Mucosa of gallbladder (tissue), 1 donor: ENCODE data around the gene RAB11FIP3. TPM values are rescaled to one million over a fixed set of nuclear protein-coding genes. Genes with fewer than 3 reads are reported as not detected.
"Not testable (repeated sequence)": the region's sequence is repeated elsewhere in the genome, so short reads cannot be mapped to it uniquely, and the experiment has no call there.

Experiments
- DNase-seq: peaks from one replicate; pipeline ENCODE4 v3.0.0-alpha.2; 2020; ENCODE audit warnings: low spot score
- total RNA-seq: library from RNA; stranded (reverse); gene quantifications from one replicate; pipeline ENCODE4 v1.2.1, GENCODE V29; 2021
- donor health status: DM: no; HTN: no; CAD: no.

Gene RAB11FIP3, protein sequence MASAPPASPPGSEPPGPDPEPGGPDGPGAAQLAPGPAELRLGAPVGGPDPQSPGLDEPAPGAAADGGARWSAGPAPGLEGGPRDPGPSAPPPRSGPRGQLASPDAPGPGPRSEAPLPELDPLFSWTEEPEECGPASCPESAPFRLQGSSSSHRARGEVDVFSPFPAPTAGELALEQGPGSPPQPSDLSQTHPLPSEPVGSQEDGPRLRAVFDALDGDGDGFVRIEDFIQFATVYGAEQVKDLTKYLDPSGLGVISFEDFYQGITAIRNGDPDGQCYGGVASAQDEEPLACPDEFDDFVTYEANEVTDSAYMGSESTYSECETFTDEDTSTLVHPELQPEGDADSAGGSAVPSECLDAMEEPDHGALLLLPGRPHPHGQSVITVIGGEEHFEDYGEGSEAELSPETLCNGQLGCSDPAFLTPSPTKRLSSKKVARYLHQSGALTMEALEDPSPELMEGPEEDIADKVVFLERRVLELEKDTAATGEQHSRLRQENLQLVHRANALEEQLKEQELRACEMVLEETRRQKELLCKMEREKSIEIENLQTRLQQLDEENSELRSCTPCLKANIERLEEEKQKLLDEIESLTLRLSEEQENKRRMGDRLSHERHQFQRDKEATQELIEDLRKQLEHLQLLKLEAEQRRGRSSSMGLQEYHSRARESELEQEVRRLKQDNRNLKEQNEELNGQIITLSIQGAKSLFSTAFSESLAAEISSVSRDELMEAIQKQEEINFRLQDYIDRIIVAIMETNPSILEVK
- total RNA-seq, result 58.5 TPM

DNA sequence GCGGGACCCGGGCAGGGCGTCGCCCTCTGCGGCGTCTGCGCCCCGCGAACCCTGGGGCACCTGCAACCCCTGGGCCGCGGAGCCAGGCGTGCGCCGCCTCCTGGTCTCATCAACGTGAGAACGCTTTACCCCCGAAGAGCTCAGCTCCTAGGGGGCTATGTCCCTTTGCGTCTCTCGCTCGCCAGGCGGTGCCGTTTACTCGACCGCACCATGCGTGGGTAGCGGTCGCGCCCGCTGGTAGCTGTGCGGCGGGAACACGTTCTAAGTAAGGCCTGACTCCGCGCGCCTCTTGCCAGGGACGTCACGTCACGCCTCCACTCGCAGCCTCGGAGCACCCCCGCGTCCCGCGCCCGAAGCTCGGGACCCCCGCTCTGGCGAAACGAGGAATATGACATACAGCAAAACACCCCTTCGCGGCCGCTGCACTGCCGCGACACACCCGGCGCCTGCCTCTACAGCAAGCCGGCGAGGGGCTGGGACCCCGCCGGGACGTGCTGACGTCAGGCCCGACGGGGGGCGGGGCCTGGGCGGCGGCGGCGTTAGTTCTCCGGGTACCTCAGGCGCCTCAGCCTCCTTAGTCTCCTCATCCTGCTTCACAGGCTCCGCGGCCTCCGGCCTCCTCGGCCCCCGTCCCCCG is at the start of gene RAB11FIP3:
Gene RAB11FIP3, plus strand, starts transcription at position 568 of the 637 bp plus-strand sequence. CDS start 358 bp downstream, outside the sequence.
- peak; percentile 77 for DNase-seq

DNA sequence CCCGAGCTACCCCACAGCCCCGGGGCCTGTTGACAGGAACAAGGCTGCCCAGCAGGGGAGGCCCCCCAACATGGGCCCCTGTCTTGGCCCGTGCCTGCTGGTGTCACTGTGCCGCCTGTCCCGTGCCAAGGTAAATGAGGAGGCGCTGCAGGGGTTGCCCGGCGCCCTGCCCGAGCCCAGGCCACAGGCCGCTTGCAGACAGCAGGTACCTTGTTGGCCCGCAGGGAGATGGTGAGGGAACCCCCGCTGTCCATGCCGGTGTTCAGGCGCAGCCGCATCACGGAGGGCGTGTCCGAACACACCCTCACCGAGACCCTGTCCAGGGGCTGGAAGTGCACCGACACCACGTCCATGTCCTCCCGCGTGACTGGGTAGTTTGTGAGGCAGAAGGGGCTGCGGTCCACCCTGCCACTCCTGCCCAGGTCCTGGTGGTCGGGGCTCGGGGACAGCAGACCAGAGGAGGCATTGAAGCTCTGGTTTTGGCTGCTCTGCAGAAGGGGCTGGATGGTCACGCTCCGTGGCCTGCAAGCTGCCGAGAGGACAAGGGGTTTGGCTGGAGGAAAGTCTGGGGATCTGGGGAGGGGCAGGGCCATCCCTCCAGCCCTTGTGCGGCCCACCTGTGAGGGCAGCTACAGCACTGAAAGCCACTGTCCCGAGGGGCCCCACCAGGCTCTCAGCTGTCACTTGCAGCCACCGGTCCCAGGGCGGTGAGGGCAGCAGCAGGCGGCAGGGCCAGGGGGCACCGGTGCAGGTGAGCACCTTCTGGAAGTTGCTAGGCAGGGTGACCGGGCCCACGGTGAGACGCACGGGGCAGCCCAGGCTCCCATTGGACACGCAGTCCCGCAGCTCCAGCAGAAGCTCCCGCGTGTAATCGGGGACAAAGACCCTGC is 49.3 kb upstream of the RAB11FIP3 start:
- no peak for DNase-seq

DNA sequence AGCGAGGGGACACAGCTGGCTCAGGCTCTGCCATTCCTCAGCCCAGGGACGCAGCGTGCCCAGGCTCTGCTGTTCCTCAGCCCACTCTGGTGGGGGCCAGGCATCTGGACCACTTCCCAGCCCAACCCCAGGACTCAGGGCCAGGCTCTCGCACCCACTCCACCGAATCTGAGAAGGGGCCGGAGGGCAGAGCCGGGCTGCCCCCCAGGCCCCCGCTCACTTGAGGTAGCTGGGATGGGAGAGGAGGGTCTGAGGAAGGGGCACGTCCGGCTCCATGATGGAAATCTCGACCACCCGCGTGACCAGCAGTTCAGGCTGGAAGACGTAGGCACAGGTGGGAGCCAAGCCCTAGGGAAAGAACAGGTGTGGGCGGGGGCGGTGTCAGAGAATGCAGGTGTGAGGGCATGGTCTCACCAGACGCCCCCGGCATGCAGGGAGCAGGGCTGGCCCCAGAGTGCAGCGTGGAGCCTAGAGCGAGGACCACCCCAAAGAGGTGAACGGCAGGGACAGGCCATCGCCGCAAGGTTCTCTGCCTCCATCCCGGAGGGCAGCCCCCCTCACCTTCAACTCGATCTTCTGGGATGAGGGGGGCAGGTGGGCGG is 48.5 kb upstream of the RAB11FIP3 start:
- no peak for DNase-seq

DNA sequence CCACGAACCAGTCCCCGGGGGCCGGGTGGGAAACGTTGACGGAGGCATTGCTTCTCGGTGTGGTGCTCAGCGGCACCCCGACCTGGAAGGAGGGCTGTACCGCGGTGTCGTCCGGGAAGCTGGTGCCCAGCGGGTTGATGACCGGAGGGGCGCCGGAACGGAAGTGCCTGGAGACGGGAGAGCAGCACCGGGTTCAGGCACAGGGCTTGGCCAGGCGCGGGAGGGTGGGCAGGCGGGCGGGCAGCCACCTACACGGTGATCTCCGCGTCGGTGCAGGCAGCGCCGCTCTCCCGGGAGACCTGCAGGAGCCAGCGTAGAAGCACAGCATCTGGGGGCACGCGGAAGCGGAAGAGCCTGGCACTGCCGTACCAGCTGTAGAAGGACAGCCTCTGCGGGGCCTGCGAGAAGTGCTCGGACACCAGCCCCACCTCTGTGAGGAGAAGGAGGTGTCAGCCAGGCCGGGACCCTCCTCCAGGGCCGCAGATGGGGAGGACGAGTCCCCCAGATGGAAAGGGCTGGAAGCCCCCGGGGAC is 48.0 kb upstream of the RAB11FIP3 start:
- no peak for DNase-seq

DNA sequence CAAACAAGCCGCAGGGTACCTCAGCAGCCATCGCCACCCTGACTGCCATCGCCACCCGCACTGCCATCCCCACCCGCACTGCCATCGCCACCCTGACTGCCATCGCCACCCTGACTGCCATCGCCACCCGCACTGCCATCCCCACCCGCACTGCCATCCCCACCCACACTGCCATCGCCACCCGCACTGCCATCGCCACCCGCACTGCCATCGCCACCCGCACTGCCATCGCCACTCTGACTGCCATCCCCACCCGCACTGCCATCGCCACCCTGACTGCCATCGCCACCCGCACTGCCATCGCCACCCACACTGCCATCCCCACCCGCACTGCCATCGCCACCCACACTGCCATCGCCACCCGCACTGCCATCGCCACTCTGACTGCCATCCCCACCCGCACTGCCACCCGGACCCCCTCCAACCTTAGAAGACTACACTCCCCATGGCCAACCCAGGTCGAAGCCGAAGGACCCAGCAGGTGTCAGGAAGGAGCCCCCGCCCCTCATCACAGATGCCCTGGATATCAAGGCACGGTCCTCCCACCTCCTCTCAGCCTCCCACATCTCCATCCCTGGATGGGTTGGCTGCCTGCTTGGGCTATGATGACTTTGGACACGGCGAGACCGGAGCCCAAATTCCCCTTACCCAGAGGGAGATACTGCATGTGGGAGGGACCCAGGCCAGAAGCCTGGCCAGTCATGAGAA is 47.2 kb upstream of the RAB11FIP3 start:
- not testable (repeated sequence) for DNase-seq

DNA sequence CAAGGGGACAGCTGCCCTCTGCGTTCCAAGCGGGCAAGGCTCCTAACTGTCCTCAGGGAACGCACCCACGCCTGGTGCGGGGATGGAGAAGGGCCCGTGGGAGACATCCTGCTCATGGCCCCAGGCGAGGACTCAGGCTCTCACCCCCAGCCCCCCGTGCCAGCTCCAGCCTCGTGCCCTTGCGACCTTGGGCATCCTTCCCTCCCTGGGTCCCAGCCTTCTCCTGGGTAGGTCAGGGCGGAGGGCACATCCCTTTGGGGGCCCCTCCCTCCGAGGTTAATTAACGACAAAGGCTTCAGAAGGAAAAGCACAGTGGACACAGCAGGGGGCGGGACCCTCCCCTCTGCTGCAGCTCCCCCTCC is 46.6 kb upstream of the RAB11FIP3 start:
- no peak for DNase-seq

DNA sequence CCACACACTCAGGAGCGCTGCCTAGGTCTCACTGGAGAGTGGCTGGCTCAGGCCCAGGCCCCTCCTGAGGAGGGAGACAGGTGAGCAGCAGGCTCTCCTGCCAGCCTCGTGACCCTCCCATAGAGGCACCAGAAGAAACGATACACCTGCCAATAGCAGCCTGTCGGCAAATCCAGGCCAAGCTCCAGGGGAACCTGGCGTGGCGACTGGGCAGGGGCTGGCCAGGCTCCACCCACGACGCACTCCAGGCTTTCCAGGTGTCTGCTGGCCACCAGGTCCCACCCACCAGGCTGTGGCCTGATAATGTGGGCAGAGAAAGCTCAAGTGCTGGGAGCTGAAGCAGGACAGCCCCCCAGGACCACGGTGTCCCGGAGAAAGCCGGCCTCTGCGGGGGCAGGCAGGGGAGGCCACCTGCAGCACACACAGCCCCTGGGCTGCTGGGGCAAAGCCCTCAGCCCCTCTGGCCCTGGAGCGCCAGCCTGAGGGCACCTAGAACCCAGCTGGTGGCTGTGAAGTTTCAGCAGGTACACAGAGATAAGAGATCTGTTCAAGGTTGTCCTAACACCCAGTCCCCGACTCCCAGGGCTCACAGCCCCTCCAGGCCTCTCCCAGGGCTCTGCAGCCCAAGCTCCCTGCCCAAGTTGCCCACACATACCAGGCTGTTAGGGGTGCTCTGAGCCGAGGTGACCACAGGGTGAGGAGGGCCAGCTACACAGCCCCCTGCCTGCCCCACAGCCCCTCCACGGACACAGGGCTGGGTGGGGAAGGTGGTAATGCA is 46.1 kb upstream of the RAB11FIP3 start:
- DNase-seq, result peak; percentile 87

DNA sequence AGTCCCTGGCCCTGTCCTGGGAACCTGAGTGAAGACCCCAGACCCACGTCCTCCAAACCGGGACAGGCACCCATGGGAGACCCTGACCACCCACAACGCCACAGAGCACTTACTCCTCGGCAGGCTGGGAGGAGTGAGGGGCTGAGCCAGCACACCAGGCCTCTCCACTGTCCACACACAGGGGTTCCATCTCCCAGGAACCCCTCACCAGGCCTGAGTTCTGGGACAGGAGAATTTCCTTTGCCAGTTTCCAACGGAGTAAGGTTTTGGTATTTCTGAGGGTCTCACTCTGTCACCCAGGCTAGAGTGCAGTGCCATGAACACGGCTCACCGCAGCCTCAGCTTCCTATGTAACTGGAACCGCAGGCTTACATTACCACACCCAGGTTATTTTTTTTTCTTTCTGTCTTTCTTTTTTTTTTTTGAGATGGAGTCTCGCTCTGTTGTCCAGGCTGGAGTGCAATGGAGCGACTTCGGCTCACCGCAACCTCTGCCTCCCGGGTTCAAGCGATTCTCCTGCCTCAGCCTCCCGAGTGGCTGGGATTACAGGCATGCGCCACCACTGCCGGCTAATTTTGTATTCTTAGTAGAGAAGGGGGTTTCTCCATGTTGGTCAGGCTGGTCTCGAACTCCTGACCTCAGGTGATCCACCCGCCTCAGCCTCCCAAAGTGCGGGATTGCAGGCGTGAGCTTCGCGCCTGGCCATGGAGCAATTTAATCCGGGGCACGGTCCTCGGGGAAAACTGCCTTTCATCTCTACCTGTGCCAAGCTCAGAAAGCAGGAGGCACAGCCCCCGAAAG is 45.3 kb upstream of the RAB11FIP3 start:
- no peak for DNase-seq

DNA sequence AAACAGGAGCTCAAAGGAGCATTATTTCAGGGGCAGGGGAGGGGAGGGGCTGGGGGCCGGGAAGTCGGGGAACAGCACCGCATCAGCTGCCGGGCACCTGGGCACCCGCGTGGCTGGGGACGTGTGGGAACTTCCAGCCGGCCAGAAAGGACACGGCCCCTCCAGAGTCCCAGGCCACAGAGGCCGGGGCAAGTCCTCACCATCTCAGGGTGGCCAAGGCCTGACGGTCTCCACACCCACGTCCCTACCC is 44.8 kb upstream of the RAB11FIP3 start:
- DNase-seq, result no peak

DNA sequence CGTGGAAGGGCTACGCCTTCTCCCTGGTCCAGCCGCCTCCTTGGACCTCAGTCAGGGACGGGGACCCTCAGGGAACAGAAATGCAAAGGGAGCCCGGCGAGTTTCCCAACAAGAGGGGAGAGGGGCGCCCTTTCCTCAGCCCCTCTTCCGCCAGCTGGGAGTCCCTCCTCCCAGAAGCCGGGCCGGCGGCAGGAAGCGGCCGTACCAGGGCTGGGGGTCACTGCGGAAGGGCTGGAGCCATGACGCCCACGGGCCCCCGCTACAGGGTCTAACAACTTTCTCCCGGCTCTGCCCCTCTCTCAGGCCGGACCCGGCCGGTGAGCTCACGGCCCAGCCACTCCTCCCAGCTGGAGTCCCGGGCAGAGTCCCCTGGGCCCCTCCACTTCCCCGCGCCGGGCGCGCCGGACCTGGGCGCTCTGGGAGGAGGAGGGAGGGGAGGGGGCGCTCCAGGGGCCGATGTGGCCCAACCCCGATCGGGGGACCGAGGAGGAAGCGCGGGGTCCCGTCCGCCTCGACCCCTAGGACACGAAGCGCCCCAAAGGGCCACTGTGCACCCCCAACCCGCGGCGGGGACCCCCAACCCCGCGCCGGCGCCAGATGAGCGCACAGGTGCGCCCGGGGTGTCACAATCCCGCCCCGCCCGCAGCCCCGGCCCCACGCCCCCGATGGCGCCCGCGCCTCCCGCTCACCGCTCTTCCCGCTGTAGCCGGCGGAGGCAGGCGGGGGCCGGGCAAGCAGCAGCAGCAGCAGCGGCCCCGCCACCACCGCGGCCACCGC is 44.2 kb upstream of the RAB11FIP3 start:
- no peak for DNase-seq

DNA sequence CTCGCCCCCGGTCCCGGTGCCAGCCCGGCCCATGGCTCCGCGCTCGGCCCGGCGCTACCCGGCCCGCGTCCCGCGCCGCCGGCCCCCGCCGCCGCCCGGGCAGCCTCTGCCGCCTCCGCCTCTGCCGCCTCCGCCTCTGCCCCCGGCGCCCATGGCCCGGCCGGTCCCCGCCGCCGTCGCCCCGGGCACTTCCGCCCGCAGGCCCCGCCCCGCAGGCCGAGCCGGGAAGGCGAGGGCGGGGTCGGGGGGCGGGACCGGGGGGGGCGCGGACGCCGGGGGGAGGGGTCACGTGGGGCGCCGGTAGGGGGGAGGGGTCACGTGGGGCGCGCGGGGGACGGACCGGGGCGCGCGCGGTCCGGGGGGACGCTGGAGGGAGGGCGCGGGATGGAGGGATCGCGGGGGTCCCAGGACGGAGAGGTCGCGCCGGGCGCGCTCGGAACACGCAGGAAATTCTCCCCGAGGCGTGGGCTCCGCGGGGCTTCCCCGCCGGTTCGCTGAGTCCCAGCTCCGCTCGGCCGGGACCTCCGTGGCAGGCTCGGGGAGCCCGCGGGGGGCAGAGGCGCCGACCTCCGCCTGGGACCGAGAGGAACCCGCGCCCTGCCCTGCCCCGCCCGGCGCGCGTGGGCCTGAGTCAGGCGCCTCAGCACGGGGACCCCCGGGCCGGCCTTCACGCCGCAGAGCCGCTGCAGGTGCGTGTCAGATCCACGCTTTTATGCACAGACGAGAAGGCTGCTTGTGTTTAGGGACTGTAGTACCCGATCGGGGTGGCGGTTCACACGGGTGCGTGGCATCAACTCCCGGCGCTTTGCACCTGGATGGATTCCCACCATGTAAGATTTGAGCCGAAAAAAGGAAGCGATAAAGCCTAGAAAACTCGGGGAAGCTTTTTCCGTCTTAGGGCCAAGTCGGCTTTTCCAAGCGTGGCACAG is 43.4 kb upstream of the RAB11FIP3 start, which contains the start of gene PGAP6:
Gene PGAP6, minus strand, starts transcription at position 190 of the 929 bp plus-strand sequence. Its CDS starts 157 bp downstream, at position 33.
- peak; percentile 43 for DNase-seq

DNA sequence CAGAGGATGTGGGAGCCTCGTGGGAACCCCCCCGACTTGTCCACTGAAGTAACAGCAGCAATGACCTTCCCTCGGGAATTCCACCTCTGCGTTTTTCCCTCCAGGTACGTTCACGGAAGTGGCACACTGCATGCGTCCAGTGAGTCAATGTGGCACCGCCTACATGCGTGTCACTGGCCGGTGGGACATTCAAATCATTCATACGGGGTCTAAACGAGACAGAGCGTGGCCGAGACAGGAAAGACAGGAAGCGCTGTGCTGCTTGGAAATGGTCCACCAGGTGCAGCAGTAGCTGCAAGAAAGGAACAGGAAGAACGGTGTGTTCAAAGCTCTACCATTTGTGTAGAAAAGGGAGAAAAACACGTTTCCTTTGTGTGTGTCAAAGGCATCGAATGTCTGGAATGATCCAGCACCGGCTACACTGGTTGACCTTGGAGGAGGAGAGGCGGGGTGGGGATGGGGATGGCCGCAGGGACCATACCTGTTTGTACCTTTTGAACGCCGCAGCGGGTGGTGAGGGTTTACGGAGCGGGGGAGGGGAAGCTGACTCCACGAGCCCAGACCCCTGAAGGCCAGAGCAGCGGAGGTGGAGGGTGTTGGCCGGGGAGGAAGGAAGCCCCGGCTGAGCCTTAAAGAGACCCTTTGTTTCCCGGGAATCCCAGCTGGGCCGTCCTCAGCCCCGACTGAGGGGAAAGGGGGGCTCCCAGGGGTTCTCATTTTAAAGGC is 42.0 kb upstream of the RAB11FIP3 start:
- DNase-seq, result peak; percentile 59

DNA sequence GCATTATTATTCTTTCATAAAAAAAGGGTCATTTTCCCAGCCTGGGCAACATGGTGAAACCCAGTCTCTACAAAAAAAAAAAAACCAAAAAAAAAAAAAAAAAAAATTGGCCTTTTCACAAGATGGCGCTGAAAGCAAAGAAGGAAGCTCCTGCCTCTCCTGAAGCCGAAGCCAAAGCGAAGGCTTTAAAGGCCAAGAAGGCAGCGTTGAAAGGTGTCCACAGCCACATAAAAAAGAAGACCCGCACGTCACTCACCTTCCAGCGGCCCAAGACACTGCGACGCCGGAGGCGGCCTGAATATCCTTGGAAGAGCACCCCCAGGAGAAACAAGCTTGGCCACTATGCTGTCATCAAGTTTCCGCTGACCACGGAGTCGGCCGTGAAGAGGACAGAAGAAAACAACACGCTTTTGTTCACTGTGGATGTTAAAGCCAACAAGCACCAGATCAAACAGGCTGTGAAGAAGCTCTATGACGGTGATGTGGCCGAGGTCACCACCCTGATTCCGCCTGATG is 38.8 kb upstream of the RAB11FIP3 start:
- DNase-seq, result no peak

DNA sequence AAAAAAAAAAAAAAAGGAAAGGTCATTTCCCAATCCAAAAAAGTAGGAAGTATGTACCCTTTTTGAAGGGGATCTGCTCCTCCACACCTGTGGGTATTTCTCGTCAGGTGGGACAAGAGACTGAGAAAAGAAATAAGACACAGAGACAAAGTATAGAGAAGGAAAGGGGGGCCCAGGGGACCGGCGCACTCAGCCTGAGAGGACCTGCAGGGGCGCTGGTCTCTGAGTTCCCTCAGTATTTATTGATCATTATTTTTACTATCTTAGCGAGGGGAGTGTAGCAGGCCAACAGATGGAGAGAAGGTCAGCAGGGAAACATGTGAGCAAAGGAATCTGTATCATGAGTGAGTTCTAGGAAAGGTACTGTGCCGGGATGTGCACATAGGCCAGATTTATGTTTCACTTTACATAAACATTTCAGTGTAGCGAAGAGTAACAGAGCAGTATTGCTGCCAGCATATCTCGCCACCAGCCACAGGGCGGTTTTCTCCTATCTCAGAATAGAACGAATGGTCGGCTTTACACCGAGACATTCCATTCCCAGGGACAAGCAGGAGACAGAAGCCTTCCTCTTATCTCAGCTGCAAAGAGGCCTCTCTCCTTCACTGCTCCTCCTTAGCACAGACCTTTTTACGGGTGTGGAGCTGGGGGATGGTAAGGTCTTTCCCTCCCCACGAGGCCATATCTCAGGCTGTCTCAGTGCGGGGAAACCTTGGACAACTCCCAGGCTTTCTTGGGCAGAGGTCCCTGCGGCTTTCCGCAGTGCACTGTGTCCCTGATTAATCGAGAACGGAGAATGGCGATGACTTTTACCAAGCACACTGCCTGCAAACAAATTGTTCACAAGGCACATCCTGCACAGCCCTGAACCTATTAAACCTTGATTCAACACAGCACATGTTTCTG is 37.4 kb upstream of the RAB11FIP3 start:
- not testable (repeated sequence) for DNase-seq

DNA sequence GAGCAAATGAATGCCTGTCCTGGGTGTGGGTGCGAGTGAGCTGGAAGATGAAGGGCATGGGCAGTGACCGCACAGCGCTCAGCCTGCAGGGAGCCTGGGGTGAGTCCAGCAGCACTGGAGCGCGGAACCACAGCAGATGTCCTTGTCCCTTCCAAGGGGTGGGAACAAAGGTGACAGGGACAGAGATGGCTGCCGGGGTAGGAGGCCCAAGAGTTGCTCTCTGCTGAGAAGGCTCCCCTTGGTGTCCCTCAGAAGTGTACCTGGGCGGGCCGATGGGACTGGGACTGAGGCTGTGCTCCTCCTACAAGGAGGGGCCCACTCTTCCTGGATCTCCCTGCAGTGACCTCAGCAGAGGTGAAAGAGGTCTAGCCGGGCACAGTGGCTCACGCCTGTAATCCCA is 36.1 kb upstream of the RAB11FIP3 start:
- no peak for DNase-seq
